Tibial artery (tissue), 4 donors: ENCODE results near the gene NFIA.

Experiments
- DNase-seq, 2 donors: peaks; one replicate each; pipeline ENCODE4 v3.0.0-alpha.2; 2019
- H3K27ac ChIP-seq, 2 donors: fragments of 200-600 bp; sonication (generic) in 1 of 2; 1 replicate in 1 of 2; 2 replicates in 1 of 2; pipeline ENCODE4 v1.5.1; 2018 to 2019; ENCODE audit warnings: mild to moderate bottlenecking in 1 of 2
- H3K27me3 ChIP-seq, 2 donors: fragments of 200-600 bp; sonication (generic) in 1 of 2; one replicate each; pipeline versions ENCODE4 v1.5.1 to v1.6.0; 2016 to 2019
- H3K36me3 ChIP-seq, 3 donors: fragments of 200-600 bp; sonication (generic) in 2 of 3; one replicate each; pipeline ENCODE4 v1.5.1; 2016 to 2019; ENCODE audit warnings: mild to moderate bottlenecking in 2 of 3
- H3K4me1 ChIP-seq, 4 donors: fragments of 200-600 bp; sonication (generic) in 2 of 4; 1 replicate in 3 of 4; 2 replicates in 1 of 4; pipeline ENCODE4 v1.5.1; 2016 to 2019
- H3K4me3 ChIP-seq, 2 donors: fragments of 200-600 bp; sonication (generic) in 1 of 2; 1 replicate in 1 of 2; 2 replicates in 1 of 2; pipeline ENCODE4 v1.5.1; 2018 to 2019; ENCODE audit warnings: mild to moderate bottlenecking in 2 of 2
- H3K9me3 ChIP-seq, 3 donors: fragments of 200-600 bp; sonication (generic) in 1 of 3; one replicate each; pipeline ENCODE4 v1.5.1; 2016 to 2019
- CTCF ChIP-seq, 2 experiments: fragments of 200-600 bp in 1 of 2; fragments of 450-650 bp in 1 of 2; IDR thresholded peaks; one replicate each; pipeline ENCODE4 v1.5.1; 2017 to 2019; ENCODE audit warnings: antibody characterized with exemption in 2 of 2, mild to moderate bottlenecking in 1 of 2, moderate library complexity in 1 of 2
- intact Hi-C: fragments of 100-400 bp; cut with DNase I; formaldehyde crosslinking; loops from one replicate; pipeline ENCODE4 v1.15.0; 2023; ENCODE audit warnings: low total_unique reads

The NFIA gene

GRCh38 chr1:61391730-61392129 lies 309.4 kb downstream of the NFIA start:
- Histone ChIP-seq H3K36me3 (peaks cover 15 to 40% (median 21%) of the 10 kb centered on the region in 3 donors), H3K4me1 (peaks cover 0 to 14% (median 0%) of the 10 kb centered on the region in 4 donors), H3K4me3 (no peak overlapping the region), H3K27me3 (no peaks in the 10 kb centered on the region), H3K9me3 (peaks cover 0 to 7% (median 6%) of the 10 kb centered on the region in 3 donors), H3K27ac (no peak overlapping the region)
- DNase-seq, result no peak
- intact Hi-C loops, result no loop called here
- no peak for TF ChIP-seq CTCF (IDR thresholded peaks at IDR 0.05)

GRCh38 chr1:61392409-61393242 lies 310.3 kb downstream of the NFIA start:
- H3K4me3 ChIP-seq, result no peak overlapping the region
- intact Hi-C loops, result no loop called here
- no peaks in the 10 kb centered on the region for H3K27me3 ChIP-seq
- no peak for TF ChIP-seq CTCF (IDR thresholded peaks at IDR 0.05)
- no peak for DNase-seq
- H3K9me3 ChIP-seq, result peaks cover 0 to 7% (median 6%) of the 10 kb centered on the region in 3 donors
- peaks cover 15 to 37% (median 21%) of the 10 kb centered on the region in 3 donors for H3K36me3 ChIP-seq
- no peak overlapping the region for H3K27ac ChIP-seq
- H3K4me1 ChIP-seq, result peaks cover 0 to 16% (median 0%) of the 10 kb centered on the region in 4 donors

GRCh38 chr1:61393575-61393974 lies 311.2 kb downstream of the NFIA start:
- intact Hi-C loops, result no loop called here
- no peak for TF ChIP-seq CTCF (IDR thresholded peaks at IDR 0.05)
- no peak for DNase-seq

GRCh38 chr1:61395146-61395800 lies 312.9 kb downstream of the NFIA start:
- no peak for TF ChIP-seq CTCF (IDR thresholded peaks at IDR 0.05)
- intact Hi-C loops, result no loop called here
- Histone ChIP-seq H3K4me3 (no peak overlapping the region), H3K27me3 (no peaks in the 10 kb centered on the region), H3K36me3 (peaks cover 0 to 13% (median 5%) of the 10 kb centered on the region in 3 donors), H3K4me1 (peaks cover 0 to 33% (median 12%) of the 10 kb centered on the region in 4 donors), H3K27ac (no peak overlapping the region), H3K9me3 (no peaks in the 10 kb centered on the region)
- no peak for DNase-seq

More at GRCh38 chr1:61393575-61393974, 311.2 kb downstream of the NFIA start:
- no peak overlapping the region for H3K27ac ChIP-seq
- peaks cover 0 to 7% (median 6%) of the 10 kb centered on the region in 3 donors for H3K9me3 ChIP-seq
- H3K27me3 ChIP-seq, result no peaks in the 10 kb centered on the region
- H3K4me3 ChIP-seq, result no peak overlapping the region
- H3K36me3 ChIP-seq, result peaks cover 15 to 29% (median 20%) of the 10 kb centered on the region in 3 donors
- peaks cover 0 to 18% (median 3%) of the 10 kb centered on the region in 4 donors for H3K4me1 ChIP-seq

- H3K4me1 ChIP-seq, result peaks cover 0 to 43% (median 12%) of the 10 kb centered on the region in 4 donors
- peaks cover 0 to 5% (median 0%) of the 10 kb centered on the region in 3 donors for H3K36me3 ChIP-seq
- no peak for TF ChIP-seq CTCF (IDR thresholded peaks at IDR 0.05)
- H3K27ac ChIP-seq, result peak overlapping the region; percentile 21 to 58
- DNase-seq, result no peak
- no peaks in the 10 kb centered on the region for H3K27me3 ChIP-seq
- no peaks in the 10 kb centered on the region for H3K9me3 ChIP-seq
- H3K4me3 ChIP-seq, result no peak overlapping the region
- intact Hi-C loops, result no loop called here
Measured at GRCh38 chr1:61397495-61397894, 315.1 kb downstream of the NFIA start.
